Neuronal stem cell (in vitro differentiated cells): Measurements from ENCODE around the gene PIAS3.

Experiments used
- DNase-seq: peaks from one replicate; pipeline ENCODE4 v3.0.0-alpha.2; 2013; ENCODE audit warnings: low spot score
- H2AFZ ChIP-seq: one replicate; pipeline ENCODE4 v1.6.1; 2013; ENCODE audit warnings: mild to moderate bottlenecking, low read length, inconsistent platforms
- H2AK5ac ChIP-seq: 2 replicates; pipeline ENCODE4 v1.6.1; 2013; ENCODE audit warnings: low read depth, mild to moderate bottlenecking, inconsistent platforms, low read length, moderate library complexity, mixed read lengths
- H2BK120ac ChIP-seq: 2 replicates; pipeline ENCODE4 v1.6.1; 2013; ENCODE audit warnings: low read depth, mild to moderate bottlenecking, inconsistent platforms, low read length, moderate library complexity, mixed read lengths
- H2BK12ac ChIP-seq: one replicate; pipeline ENCODE4 v1.6.1; 2013; ENCODE audit warnings: low read length, inconsistent platforms
- H2BK15ac ChIP-seq: 2 replicates; pipeline ENCODE4 v1.6.1; 2013; ENCODE audit warnings: mild to moderate bottlenecking, low read length, inconsistent platforms, mixed read lengths
- H2BK5ac ChIP-seq: one replicate; pipeline ENCODE4 v1.6.1; 2013; ENCODE audit warnings: inconsistent platforms, mild to moderate bottlenecking, low read length, moderate library complexity
- H3K14ac ChIP-seq: one replicate; pipeline ENCODE4 v1.6.1; 2013; ENCODE audit warnings: low read length, inconsistent platforms
- H3K18ac ChIP-seq: 2 replicates; pipeline ENCODE4 v1.6.1; 2013; ENCODE audit warnings: low read length, inconsistent platforms
- H3K23ac ChIP-seq: 2 replicates; pipeline ENCODE4 v1.6.1; 2013; ENCODE audit warnings: low read depth, mild to moderate bottlenecking, mixed read lengths, low read length, inconsistent platforms; ENCODE audit not compliant: poor library complexity
- H3K27ac ChIP-seq: replicated peaks from 3 replicates; pipeline ENCODE4 v1.5.1; 2013; ENCODE audit warnings: low read length, inconsistent platforms
- H3K27me3 ChIP-seq, 3 experiments: 2 replicates each; pipeline ENCODE4 v1.6.1; 2013; ENCODE audit warnings: low read length in 3 of 3, mild to moderate bottlenecking in 2 of 3, inconsistent platforms in 1 of 3, low read depth in 1 of 3, mixed read lengths in 1 of 3, moderate library complexity in 1 of 3; ENCODE audit not compliant: control insufficient read depth in 3 of 3, insufficient read depth in 3 of 3
- H3K36me3 ChIP-seq, 2 donors: replicated peaks in 1 of 2; 2 replicates each; pipeline ENCODE4 v1.6.1; 2013; ENCODE audit warnings: low read length in 2 of 2; ENCODE audit not compliant: control insufficient read depth in 2 of 2, insufficient read depth in 2 of 2
- H3K4ac ChIP-seq: 2 replicates; pipeline ENCODE4 v1.6.1; 2013; ENCODE audit warnings: inconsistent platforms, mild to moderate bottlenecking, low read length, moderate library complexity
- H3K4me1 ChIP-seq, 2 donors: 1 replicate in 1 of 2; 2 replicates in 1 of 2; pipeline ENCODE4 v1.6.1; 2013; ENCODE audit warnings: low read length in 2 of 2, low read depth in 1 of 2; ENCODE audit not compliant: control insufficient read depth in 2 of 2, insufficient read depth in 1 of 2
- H3K4me2 ChIP-seq: one replicate; pipeline ENCODE4 v1.6.1; 2013; ENCODE audit warnings: mild to moderate bottlenecking, low read length, inconsistent platforms; ENCODE audit not compliant: insufficient read depth, poor library complexity, severe bottlenecking
- H3K4me3 ChIP-seq, 2 donors: 2 replicates each; pipeline ENCODE4 v1.5.1; 2013; ENCODE audit warnings: low read length in 2 of 2, mild to moderate bottlenecking in 2 of 2, inconsistent platforms in 1 of 2, moderate library complexity in 1 of 2
- H3K79me1 ChIP-seq: one replicate; pipeline ENCODE4 v1.6.1; 2013; ENCODE audit warnings: low read depth, mild to moderate bottlenecking, inconsistent platforms, low read length, moderate library complexity
- H3K9ac ChIP-seq: one replicate; pipeline ENCODE4 v1.6.1; 2013; ENCODE audit warnings: mild to moderate bottlenecking, low read depth, low read length, inconsistent platforms; ENCODE audit not compliant: poor library complexity
- H3K9me3 ChIP-seq, 2 donors: replicated peaks in 1 of 2; 2 replicates each; pipeline versions ENCODE3 to v1.6.1; 2013; ENCODE audit warnings: low read length in 2 of 2, mild to moderate bottlenecking in 2 of 2, inconsistent platforms in 1 of 2, low read depth in 1 of 2, mixed read lengths in 1 of 2, moderate library complexity in 1 of 2; ENCODE audit not compliant: control insufficient read depth in 2 of 2, insufficient read depth in 1 of 2
- H4K8ac ChIP-seq: one replicate; pipeline ENCODE4 v1.6.1; 2013; ENCODE audit warnings: low read depth, mild to moderate bottlenecking, inconsistent platforms, low read length, moderate library complexity
- H4K91ac ChIP-seq: one replicate; pipeline ENCODE4 v1.6.1; 2013; ENCODE audit warnings: low read length, low read depth, mild to moderate bottlenecking, inconsistent platforms; ENCODE audit not compliant: poor library complexity
- WGBS, 2 donors: extraction: QIAGEN DNeasy Blood & Tissue Kit; methylation state at CpG; one replicate each; pipeline ENCODE4 v1.1.7; 2013; ENCODE audit warnings: missing lambda C conversion rate in 2 of 2, mixed read lengths in 1 of 2; ENCODE audit not compliant: insufficient read length in 2 of 2, insufficient replicate concordance in 1 of 2; ENCODE audit errors: extremely low coverage in 2 of 2; 5-methylcytosine and 5-hydroxymethylcytosine counted together

Gene PIAS3

GRCh38 chr1:145857170-145857569 is 1.7 kb downstream of the PIAS3 start:
- H4K91ac ChIP-seq = no peak overlapping the region
- H2BK120ac ChIP-seq = no peak overlapping the region
- H3K36me3 ChIP-seq = peaks cover 31 to 49% of the 10 kb centered on the region in 2 donors
- H3K4me3 ChIP-seq = no peak overlapping the region
- H2BK12ac ChIP-seq = no peak overlapping the region
- H2AFZ ChIP-seq = no peak overlapping the region
- H4K8ac ChIP-seq = no peak overlapping the region
- H3K79me1 ChIP-seq = peaks cover 4% of the 10 kb centered on the region
- H3K23ac ChIP-seq = no peak overlapping the region
- peaks cover 3 to 6% of the 10 kb centered on the region in 2 donors for H3K4me1 ChIP-seq
- WGBS, 2 donors = no CpG with 5 or more reads among the region's 4 CpGs
- no peaks in the 10 kb centered on the region for H3K27me3 ChIP-seq
- H3K14ac ChIP-seq = no peak overlapping the region
- no peak overlapping the region for H3K4ac ChIP-seq
- peaks cover 0 to 2% of the 10 kb centered on the region in 2 donors for H3K9me3 ChIP-seq
- no peak overlapping the region for H3K4me2 ChIP-seq
- H3K18ac ChIP-seq = no peak overlapping the region
- H2BK15ac ChIP-seq = no peak overlapping the region
- H3K27ac ChIP-seq = no peak overlapping the region
- no peak overlapping the region for H3K9ac ChIP-seq
- no peak overlapping the region for H2AK5ac ChIP-seq
- DNase-seq = no peak
- H2BK5ac ChIP-seq = no peak overlapping the region

- H2BK5ac ChIP-seq = no peak overlapping the region
- no peak overlapping the region for H2BK15ac ChIP-seq
- no peak overlapping the region for H3K4me2 ChIP-seq
- no peak overlapping the region for H2AFZ ChIP-seq
- peaks cover 4% of the 10 kb centered on the region for H3K79me1 ChIP-seq
- H2AK5ac ChIP-seq = no peak overlapping the region
- H3K4ac ChIP-seq = no peak overlapping the region
- H3K9ac ChIP-seq = no peak overlapping the region
- H3K9me3 ChIP-seq = peaks cover 0 to 2% of the 10 kb centered on the region in 2 donors
- H2BK120ac ChIP-seq = no peak overlapping the region
- H2BK12ac ChIP-seq = no peak overlapping the region
- H3K4me3 ChIP-seq = no peak overlapping the region
- DNase-seq = no peak
- H3K18ac ChIP-seq = no peak overlapping the region
- no peak overlapping the region for H3K23ac ChIP-seq
- no peak overlapping the region for H4K8ac ChIP-seq
- H3K14ac ChIP-seq = no peak overlapping the region
- H3K36me3 ChIP-seq = peaks cover 39 to 64% of the 10 kb centered on the region in 2 donors
- peaks cover 3 to 6% of the 10 kb centered on the region in 2 donors for H3K4me1 ChIP-seq
- H4K91ac ChIP-seq = no peak overlapping the region
- no peaks in the 10 kb centered on the region for H3K27me3 ChIP-seq
- no CpG with 5 or more reads among the region's 7 CpGs for WGBS, 2 donors
- no peak overlapping the region for H3K27ac ChIP-seq
Measured at GRCh38 chr1:145855426-145855948, 3.4 kb downstream of the PIAS3 start.

GRCh38 chr1:145849356-145850160 is 9.3 kb downstream of the PIAS3 start:
- H2BK12ac ChIP-seq = no peak overlapping the region
- H3K4ac ChIP-seq = no peak overlapping the region
- H3K14ac ChIP-seq = no peak overlapping the region
- peaks cover 42 to 65% of the 10 kb centered on the region in 2 donors for H3K36me3 ChIP-seq
- no peak overlapping the region for H3K23ac ChIP-seq
- H3K79me1 ChIP-seq = no peaks in the 10 kb centered on the region
- no peak overlapping the region for H2BK15ac ChIP-seq
- H3K9ac ChIP-seq = no peak overlapping the region
- no CpG with 5 or more reads among the region's 15 CpGs for WGBS, 2 donors
- no peak overlapping the region for H2BK5ac ChIP-seq
- H2AK5ac ChIP-seq = no peak overlapping the region
- no peak overlapping the region for H2AFZ ChIP-seq
- no peak overlapping the region for H3K4me3 ChIP-seq
- H3K27ac ChIP-seq = no peak overlapping the region
- no peak overlapping the region for H4K8ac ChIP-seq
- no peak for DNase-seq
- H3K27me3 ChIP-seq = no peaks in the 10 kb centered on the region
- H3K4me2 ChIP-seq = no peak overlapping the region
- H3K18ac ChIP-seq = no peak overlapping the region
- H3K4me1 ChIP-seq = peaks cover 0 to 4% of the 10 kb centered on the region in 2 donors
- peaks cover 0 to 2% of the 10 kb centered on the region in 2 donors for H3K9me3 ChIP-seq
- H2BK120ac ChIP-seq = no peak overlapping the region
- H4K91ac ChIP-seq = no peak overlapping the region

- Histone ChIP-seq H2BK5ac (no peak overlapping the region), H3K9me3 (peaks cover 0 to 2% of the 10 kb centered on the region in 2 donors), H3K4me3 (no peak overlapping the region), H3K4me1 (peaks cover 0 to 4% of the 10 kb centered on the region in 2 donors), H3K36me3 (peaks cover 32 to 63% of the 10 kb centered on the region in 2 donors), H3K18ac (no peak overlapping the region), H3K9ac (no peak overlapping the region), H3K79me1 (no peaks in the 10 kb centered on the region), H3K27ac (no peak overlapping the region), H4K91ac (no peak overlapping the region), H3K14ac (no peak overlapping the region), H2BK120ac (no peak overlapping the region), H2BK12ac (no peak overlapping the region), H3K4me2 (no peak overlapping the region), H2AK5ac (no peak overlapping the region), H3K27me3 (no peaks in the 10 kb centered on the region), H3K4ac (no peak overlapping the region), H3K23ac (no peak overlapping the region), H2BK15ac (no peak overlapping the region), H4K8ac (no peak overlapping the region), H2AFZ (no peak overlapping the region)
- DNase-seq = no peak
- WGBS, 2 donors = no CpG with 5 or more reads among the region's 3 CpGs
Measured at GRCh38 chr1:145847827-145848226, 11.1 kb downstream of the PIAS3 start.
